GM12865 (cell line): ENCODE results near the gene NDUFS8.
A peak's percentile ranks its signal among the peaks of the same experiment; 100 is the strongest.

Experiments used
- DNase-seq: peaks from one replicate; pipeline ENCODE4 v3.0.0; 2010; ENCODE audit warnings: low read depth
- H3K4me3 ChIP-seq: 2 replicates; pipeline ENCODE4 v1.5.1; 2011; ENCODE audit warnings: mild to moderate bottlenecking, low read depth, low read length, control low read depth
- TF ChIP-seq, protein P1 (sequence below): IDR thresholded peaks from 2 replicates; pipeline ENCODE4 v1.5.1; 2011; ENCODE audit warnings: low read length, control low read depth, low read depth, inconsistent platforms; ENCODE audit not compliant: insufficient read depth; ENCODE audit errors: missing control alignments

Gene NDUFS8

GRCh38 chr11:68021167-68021787 is 9.2 kb upstream of the NDUFS8 start:
- no peak overlapping the region for H3K4me3 ChIP-seq
- no peak for DNase-seq

DNA sequence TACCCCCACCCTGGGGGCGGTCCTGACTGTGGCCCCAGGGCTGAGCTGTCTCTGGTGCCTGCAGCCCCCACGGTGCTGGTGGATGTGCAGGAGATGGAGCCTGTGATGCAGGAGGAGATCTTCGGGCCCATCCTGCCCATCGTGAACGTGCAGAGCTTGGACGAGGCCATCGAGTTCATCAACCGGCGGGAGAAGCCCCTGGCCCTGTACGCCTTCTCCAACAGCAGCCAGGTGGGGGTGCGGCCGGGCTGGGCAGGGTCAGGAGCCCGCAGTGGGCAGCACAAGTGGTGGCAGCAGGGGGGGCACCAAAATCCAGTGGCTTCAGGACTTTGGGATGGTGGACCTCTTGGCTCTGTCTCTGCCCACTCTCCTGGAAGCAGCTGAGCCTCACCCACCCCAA is 8.0 kb upstream of the NDUFS8 start:
- TF ChIP-seq, protein P1, sequence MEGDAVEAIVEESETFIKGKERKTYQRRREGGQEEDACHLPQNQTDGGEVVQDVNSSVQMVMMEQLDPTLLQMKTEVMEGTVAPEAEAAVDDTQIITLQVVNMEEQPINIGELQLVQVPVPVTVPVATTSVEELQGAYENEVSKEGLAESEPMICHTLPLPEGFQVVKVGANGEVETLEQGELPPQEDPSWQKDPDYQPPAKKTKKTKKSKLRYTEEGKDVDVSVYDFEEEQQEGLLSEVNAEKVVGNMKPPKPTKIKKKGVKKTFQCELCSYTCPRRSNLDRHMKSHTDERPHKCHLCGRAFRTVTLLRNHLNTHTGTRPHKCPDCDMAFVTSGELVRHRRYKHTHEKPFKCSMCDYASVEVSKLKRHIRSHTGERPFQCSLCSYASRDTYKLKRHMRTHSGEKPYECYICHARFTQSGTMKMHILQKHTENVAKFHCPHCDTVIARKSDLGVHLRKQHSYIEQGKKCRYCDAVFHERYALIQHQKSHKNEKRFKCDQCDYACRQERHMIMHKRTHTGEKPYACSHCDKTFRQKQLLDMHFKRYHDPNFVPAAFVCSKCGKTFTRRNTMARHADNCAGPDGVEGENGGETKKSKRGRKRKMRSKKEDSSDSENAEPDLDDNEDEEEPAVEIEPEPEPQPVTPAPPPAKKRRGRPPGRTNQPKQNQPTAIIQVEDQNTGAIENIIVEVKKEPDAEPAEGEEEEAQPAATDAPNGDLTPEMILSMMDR = no peak
- no peak for DNase-seq

More at GRCh38 chr11:68021167-68021787, 9.2 kb upstream of the NDUFS8 start:
- TF ChIP-seq, protein P1 = peak; percentile 24

GRCh38 chr11:68024508-68024907 is 6.0 kb upstream of the NDUFS8 start:
- H3K4me3 ChIP-seq = no peak overlapping the region
- TF ChIP-seq, protein P1 = no peak
- no peak for DNase-seq

More for the DNA sequence above, 8.0 kb upstream of the NDUFS8 start:
- no peak overlapping the region for H3K4me3 ChIP-seq

- TF ChIP-seq, protein P1 = peak; percentile 23
- no peak overlapping the region for H3K4me3 ChIP-seq
- DNase-seq = peak; percentile 37
These were observed 5.4 kb upstream of the NDUFS8 start for GRCh38 chr11:68025047-68025446.

GRCh38 chr11:68026391-68027105 is 3.9 kb upstream of the NDUFS8 start:
- DNase-seq = no peak
- H3K4me3 ChIP-seq = no peak overlapping the region
- TF ChIP-seq, protein P1 = no peak

- TF ChIP-seq, protein P1 = no peak
- no peak for DNase-seq
- no peak overlapping the region for H3K4me3 ChIP-seq
These were observed 2.8 kb upstream of the NDUFS8 start for GRCh38 chr11:68027667-68028066.
